CD4-positive, alpha-beta T cell treated with Interleukin-10 for 1 hour (primary cell): ENCODE results near the gene PAK4.

Experiments used
- DNase-seq: peaks from one replicate; pipeline ENCODE4 v3.0.0-alpha.2; 2020

PAK4 gene

DNA sequence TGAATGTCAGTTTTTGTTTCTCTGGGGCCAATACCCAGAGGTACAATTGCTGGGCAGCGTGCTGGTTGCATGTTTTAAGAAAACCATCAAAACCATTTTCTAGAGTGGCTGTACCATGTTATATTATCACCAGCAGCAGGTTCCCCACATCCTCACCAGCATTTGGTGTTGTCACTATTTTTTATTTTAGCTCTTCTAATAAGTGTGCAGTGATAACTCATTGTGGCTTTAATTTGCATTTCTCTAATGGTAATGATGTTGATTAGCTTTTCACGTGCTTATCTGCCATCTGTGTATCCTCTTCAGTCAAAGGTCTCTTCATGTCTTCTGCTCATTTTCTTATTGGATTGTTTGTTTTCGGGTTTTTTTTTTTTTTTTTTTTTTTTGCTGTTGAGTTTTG lies 21.9 kb downstream of the PAK4 start:
- DNase-seq = no peak

GRCh38 chr19:39148939-39149529 lies 23.4 kb downstream of the PAK4 start:
- no peak for DNase-seq

GRCh38 chr19:39150235-39150634 lies 24.6 kb downstream of the PAK4 start:
- no peak for DNase-seq

GRCh38 chr19:39150807-39151600 lies 25.4 kb downstream of the PAK4 start:
- DNase-seq = no peak

GRCh38 chr19:39152066-39152465 lies 26.5 kb downstream of the PAK4 start:
- DNase-seq = no peak

GRCh38 chr19:39154100-39154628 lies 28.6 kb downstream of the PAK4 start:
- DNase-seq = no peak

GRCh38 chr19:39154629-39155100 lies 29.1 kb downstream of the PAK4 start:
- DNase-seq = no peak

GRCh38 chr19:39155114-39155700 lies 29.6 kb downstream of the PAK4 start:
- DNase-seq = no peak

- DNase-seq = no peak
Observed at GRCh38 chr19:39155741-39156140, 30.2 kb downstream of the PAK4 start.

DNA sequence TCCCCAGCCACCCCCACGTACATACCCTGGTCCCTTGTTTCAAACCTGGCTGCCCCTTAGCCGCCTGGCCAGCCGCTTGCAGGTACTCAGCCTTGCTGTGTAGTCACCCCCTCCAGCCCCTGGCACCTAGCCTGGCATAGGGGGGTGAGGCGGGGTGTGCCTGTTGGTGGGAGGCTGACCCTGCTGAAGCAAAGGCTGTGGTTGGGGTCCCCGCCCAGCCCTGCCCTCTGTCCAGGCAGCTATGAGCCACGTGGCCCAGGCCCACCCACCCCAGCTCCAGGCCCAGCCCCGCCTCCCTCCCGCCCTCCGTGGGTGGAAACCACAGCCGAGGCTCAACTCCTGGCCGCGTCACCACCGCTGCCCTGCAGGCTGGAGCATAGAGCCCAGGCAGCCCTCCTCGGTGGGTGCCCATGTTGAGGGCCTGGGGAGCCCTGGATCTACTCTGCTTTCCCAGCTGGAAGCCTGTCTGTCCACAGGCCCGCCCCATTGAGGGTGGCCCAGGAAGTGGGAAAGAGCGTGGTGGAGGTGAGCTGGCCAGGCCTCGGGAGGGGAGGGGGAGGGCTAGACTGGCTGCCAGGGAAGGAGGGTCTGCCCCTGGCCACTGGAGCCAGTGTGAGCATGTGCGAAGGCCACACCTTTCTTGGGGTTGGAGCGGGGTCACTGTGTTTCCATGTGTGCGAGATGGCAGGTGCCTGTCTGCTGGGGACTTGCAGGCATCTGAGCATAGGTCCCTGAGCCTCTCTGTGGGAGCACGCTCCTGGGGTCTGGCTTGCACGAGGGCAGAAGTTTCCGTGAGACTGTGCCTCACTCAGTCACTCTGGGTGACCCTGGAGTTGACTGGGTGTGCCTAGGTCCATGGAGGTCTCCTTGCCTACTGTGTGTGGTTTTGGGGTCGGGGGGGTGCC lies 31.0 kb downstream of the PAK4 start:
- no peak for DNase-seq

GRCh38 chr19:39157275-39157996 lies 31.9 kb downstream of the PAK4 start:
- DNase-seq = no peak

DNA sequence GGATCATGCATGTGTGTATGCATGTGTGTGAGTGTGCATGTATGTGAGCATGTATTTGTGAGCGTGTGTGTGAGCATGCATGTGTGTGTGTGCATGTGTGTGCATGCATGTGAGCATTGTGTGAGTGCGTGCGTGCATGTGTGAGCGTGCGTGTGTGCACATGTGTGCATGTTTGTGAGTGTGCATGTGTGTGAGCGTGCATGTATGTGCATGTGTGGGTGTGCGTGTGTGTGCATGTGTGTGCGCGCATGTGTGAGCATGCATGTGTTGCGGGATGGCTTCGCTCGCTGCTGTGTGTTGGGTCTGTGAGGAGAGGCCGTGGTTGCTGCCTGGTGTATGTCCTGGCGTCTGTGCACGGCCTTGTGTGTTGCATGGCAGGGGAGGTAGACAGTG lies 32.4 kb downstream of the PAK4 start:
- no peak for DNase-seq

DNA sequence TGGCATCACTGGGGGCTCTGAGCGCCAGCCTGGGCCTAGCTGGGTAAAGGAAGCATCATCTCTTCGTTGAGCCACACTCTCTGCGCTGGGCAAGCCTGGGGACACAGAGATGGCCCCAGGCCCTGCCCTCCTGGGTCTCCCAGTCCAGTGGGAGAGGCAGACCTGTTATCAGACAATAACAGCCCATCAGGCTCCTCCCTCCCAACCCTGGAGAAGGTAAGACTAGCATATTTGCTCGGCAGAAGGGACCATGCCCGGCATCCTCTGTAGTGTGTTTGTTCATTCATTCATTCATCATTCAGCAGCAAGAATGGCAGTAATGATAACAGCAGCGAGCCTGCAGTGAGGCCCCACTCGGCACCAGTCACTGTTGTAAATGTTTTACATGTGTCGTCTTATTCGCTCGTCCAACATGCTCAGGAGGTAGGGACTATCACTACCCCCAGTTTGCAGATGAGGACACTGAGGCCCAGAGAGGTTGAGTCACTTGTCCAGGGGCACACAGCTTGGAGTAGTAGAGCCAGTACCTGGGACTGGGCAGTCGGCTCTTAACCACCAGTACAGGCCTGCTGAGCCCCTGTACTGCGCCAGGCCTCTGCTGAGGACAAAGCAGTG lies 33.2 kb downstream of the PAK4 start:
- no peak for DNase-seq

- no peak for DNase-seq
Observed at GRCh38 chr19:39160523-39160861, 34.9 kb downstream of the PAK4 start.

- no peak for DNase-seq
Observed at GRCh38 chr19:39160889-39161672, 35.5 kb downstream of the PAK4 start.

GRCh38 chr19:39162441-39163043 lies 37.0 kb downstream of the PAK4 start:
- DNase-seq = no peak

DNA sequence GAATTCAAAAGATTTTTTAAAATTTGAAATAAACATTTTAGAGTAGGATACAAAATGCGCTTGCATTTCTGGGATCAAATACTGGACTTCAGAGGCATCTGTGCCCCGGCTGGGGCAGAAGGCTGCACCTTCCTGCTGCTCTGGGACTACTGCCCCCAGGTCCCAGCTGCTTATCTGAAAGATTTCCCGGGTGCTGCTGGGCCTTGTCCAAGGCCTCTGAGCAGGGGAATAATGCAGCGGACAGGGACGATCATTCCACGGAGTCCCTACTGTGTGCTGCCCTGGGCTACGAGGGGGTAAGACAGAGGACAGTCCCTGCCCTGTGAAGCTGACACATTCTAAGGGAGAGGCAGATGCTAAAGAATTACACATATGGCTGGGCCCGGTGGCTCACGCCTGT lies 38.0 kb downstream of the PAK4 start:
- no peak for DNase-seq

- DNase-seq = no peak
Observed at GRCh38 chr19:39164289-39164688, 38.7 kb downstream of the PAK4 start.

- DNase-seq = no peak
Observed at GRCh38 chr19:39165857-39166256, 40.3 kb downstream of the PAK4 start.

DNA sequence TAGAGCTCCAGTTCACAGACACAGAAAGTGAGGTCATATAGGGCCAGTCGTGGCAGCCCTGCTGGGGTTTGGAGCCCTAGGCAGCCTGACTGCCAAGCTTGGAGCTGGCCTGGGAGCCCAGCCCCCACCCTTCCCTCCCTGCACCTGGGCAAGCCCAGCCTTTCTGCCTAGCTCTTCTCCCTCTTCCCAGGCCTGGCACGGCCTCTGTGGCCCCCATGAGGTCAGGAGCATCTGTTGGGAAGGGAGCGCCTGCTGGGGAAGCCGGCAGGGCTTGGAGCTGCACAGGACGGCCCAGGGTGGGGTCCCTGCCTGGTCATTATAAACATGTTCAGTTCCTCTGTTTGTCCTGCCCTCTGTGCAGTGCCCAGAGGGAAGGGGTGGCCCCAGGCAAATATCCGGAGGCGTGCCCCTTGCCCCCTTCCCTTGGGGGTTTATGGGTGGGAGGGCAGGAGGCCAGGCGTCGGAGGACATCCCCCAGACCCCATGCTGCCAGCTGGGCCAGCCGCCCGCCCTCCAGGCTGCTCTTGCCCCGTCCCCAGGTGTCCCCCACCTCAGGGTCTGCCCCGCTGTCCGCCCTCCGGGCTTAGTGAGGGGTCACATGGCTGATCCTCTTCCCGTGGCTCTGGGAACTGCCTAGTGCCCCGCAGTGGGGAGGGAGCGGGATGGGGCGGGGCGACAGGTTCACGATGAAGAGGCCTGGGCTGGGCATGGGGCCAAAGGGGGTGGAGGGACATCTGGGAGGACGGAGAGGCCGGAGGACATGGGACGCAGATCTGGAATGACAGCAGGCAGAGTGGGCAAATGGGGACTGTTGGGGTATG lies 41.2 kb downstream of the PAK4 start:
- DNase-seq = no peak
